ENCODE results near the gene FNIP2.

The FNIP2 gene

DNA sequence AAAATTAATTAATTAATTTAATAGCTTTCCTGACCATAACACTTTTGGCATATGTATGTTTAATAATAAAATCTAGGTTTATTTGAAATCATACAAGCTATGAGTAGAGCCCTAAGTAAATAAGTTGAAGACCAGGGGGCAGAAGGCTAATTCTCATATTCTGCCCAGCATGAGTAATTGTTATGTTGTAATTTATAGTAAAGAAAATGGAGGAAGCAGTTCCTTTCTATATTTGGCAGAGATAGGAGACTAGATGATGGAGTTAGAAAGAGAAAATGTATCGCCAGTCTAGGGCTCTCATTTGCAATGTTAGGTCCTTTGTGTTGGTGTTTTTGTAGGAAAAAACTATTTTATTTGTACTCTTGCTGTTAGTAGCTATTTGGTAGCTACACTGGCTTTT is 89.1 kb downstream of the FNIP2 start:
- H3K36me3 ChIP-seq (ENCODE audit: insufficient read depth, low read length) = no peaks in the 10 kb centered on the region; the same call in 1 of the 2 replicates
- H3K27ac ChIP-seq (ENCODE audit: low read depth, low read length) = peak overlapping the region; percentile 15; the same call in 1 of the 2 replicates
- no peak overlapping the region for H3K4me3 ChIP-seq (ENCODE audit: low read depth, low read length)
- H3K79me2 ChIP-seq (ENCODE audit: control insufficient read depth, insufficient read depth, low read length, unreplicated experiment) = no peaks in the 10 kb centered on the region
- H3K4me1 ChIP-seq (ENCODE audit: control insufficient read depth, insufficient read depth, low read length, unreplicated experiment) = peaks cover 26% of the 10 kb centered on the region
- no peaks in the 10 kb centered on the region for H3K27me3 ChIP-seq (ENCODE audit: insufficient read depth, low read length)
- H2AFZ ChIP-seq (ENCODE audit: low read length, unreplicated experiment) = no peak overlapping the region

DNA sequence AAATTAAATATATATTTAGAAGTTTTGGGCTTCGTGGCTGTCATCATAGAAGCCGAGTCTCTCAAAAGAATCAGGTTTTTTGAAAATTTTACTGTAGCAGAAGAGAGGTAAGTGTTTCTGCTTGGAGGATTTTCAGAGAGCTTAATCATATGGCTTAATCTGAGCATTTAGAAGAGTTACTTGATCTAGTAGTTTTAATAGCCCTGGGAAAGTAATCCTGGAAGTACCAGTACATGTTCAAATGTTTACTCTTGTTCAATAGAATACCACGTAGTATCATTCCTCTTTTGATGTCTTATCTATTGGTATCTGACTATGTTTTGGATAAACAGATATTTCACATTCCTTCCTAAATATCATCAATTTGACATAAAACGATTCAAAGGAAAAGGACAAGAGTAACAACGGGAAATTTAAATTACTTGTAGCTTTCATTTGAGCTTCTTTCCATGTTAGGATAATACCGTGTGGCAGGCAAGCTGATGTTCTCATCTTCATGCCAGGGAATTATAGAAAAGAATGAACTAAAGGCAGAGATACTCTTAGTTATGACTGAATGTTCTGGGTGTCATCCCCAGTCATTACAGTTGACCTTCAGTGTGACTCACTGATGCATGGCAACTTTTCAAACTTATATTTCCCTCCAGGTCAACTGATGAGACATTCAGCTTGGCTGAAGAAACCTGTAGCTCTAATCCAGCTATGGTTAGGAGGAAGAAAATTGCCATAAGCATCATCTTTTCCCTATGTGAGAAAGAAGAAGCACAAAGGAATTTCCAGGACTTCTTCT is 89.8 kb downstream of the FNIP2 start:
- H3K79me2 ChIP-seq (ENCODE audit: control insufficient read depth, insufficient read depth, low read length, unreplicated experiment) = no peaks in the 10 kb centered on the region
- peak overlapping the region; percentile 15; the same call in 1 of the 2 replicates for H3K27ac ChIP-seq (ENCODE audit: low read depth, low read length)
- no peaks in the 10 kb centered on the region for H3K27me3 ChIP-seq (ENCODE audit: insufficient read depth, low read length)
- H2AFZ ChIP-seq (ENCODE audit: low read length, unreplicated experiment) = no peak overlapping the region
- H3K4me1 ChIP-seq (ENCODE audit: control insufficient read depth, insufficient read depth, low read length, unreplicated experiment) = peaks cover 26% of the 10 kb centered on the region
- no peaks in the 10 kb centered on the region; the same call in 1 of the 2 replicates for H3K36me3 ChIP-seq (ENCODE audit: insufficient read depth, low read length)
- H3K4me3 ChIP-seq (ENCODE audit: low read depth, low read length) = no peak overlapping the region

DNA sequence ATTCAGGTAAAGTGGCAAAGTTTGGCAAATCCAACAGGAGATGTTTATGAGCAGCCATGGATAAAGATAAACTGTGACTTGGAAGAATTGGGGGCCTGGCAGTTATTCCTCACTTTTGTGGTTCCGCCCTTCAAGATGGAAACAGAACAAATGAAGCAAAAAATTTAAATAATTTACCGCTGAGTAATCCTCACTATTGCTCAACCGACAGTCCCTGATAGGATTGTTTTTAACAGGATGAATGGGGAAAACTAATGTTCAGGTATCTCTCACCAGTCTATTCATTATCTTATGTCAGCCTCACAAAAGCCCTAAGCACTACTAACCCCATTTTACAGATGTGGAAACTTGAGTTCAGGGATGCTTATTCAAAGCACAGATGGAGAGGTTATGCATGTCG is 90.8 kb downstream of the FNIP2 start:
- Histone ChIP-seq H2AFZ (ENCODE audit: low read length, unreplicated experiment) (no peak overlapping the region), H3K79me2 (ENCODE audit: control insufficient read depth, insufficient read depth, low read length, unreplicated experiment) (no peaks in the 10 kb centered on the region), H3K27me3 (ENCODE audit: insufficient read depth, low read length) (no peaks in the 10 kb centered on the region), H3K4me3 (ENCODE audit: low read depth, low read length) (no peak overlapping the region), H3K36me3 (ENCODE audit: insufficient read depth, low read length) (no peaks in the 10 kb centered on the region; the same call in 1 of the 2 replicates), H3K27ac (ENCODE audit: low read depth, low read length) (no peak overlapping the region), H3K4me1 (ENCODE audit: control insufficient read depth, insufficient read depth, low read length, unreplicated experiment) (peaks cover 26% of the 10 kb centered on the region)

DNA sequence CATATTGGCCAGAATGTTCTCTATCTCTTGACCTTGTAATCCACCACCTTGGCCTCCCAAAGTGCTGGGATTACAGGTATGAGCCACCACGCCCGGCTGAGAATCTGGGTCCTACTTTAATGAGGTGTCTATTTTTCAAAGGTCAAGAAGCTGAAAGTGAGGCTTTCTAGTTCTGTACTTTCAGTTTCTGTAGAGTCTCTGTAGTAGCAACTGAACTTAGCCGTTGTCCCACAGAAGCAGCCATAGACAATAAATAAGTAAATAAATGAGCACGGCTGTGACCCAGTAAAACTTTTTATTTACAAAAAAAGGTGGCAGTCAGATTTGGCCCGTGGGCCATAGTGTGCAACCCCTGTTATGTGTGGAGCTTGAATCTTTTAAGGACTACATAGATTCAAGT is 92.0 kb downstream of the FNIP2 start:
- Histone ChIP-seq H3K36me3 (ENCODE audit: insufficient read depth, low read length) (no peaks in the 10 kb centered on the region; the same call in 1 of the 2 replicates), H3K27ac (ENCODE audit: low read depth, low read length) (no peak overlapping the region), H3K4me1 (ENCODE audit: control insufficient read depth, insufficient read depth, low read length, unreplicated experiment) (peaks cover 26% of the 10 kb centered on the region), H3K27me3 (ENCODE audit: insufficient read depth, low read length) (no peaks in the 10 kb centered on the region), H2AFZ (ENCODE audit: low read length, unreplicated experiment) (no peak overlapping the region), H3K79me2 (ENCODE audit: control insufficient read depth, insufficient read depth, low read length, unreplicated experiment) (no peaks in the 10 kb centered on the region), H3K4me3 (ENCODE audit: low read depth, low read length) (no peak overlapping the region)

DNA sequence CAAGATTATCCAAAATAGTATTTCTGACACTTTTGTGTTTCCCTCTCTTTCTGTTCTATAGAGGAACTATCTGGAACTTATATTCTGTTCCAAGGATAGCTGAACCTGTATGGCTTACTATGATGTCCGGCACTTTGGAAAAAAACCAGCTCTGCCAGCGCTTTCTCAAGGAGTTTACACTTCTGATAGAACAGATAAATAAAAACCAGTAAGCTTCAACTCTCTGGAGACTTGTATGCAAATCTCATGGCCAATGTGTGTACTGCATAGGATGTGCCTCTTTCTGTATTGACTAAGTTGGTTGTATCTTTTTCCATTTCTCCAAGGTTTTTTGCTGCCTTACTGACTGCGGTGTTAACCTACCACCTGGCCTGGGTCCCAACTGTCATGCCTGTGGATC is 92.5 kb downstream of the FNIP2 start:
- Histone ChIP-seq H3K27ac (ENCODE audit: low read depth, low read length) (no peak overlapping the region), H3K4me1 (ENCODE audit: control insufficient read depth, insufficient read depth, low read length, unreplicated experiment) (peaks cover 26% of the 10 kb centered on the region), H3K79me2 (ENCODE audit: control insufficient read depth, insufficient read depth, low read length, unreplicated experiment) (no peaks in the 10 kb centered on the region), H3K4me3 (ENCODE audit: low read depth, low read length) (no peak overlapping the region), H3K36me3 (ENCODE audit: insufficient read depth, low read length) (no peaks in the 10 kb centered on the region; the same call in 1 of the 2 replicates), H3K27me3 (ENCODE audit: insufficient read depth, low read length) (no peaks in the 10 kb centered on the region), H2AFZ (ENCODE audit: low read length, unreplicated experiment) (no peak overlapping the region)

DNA sequence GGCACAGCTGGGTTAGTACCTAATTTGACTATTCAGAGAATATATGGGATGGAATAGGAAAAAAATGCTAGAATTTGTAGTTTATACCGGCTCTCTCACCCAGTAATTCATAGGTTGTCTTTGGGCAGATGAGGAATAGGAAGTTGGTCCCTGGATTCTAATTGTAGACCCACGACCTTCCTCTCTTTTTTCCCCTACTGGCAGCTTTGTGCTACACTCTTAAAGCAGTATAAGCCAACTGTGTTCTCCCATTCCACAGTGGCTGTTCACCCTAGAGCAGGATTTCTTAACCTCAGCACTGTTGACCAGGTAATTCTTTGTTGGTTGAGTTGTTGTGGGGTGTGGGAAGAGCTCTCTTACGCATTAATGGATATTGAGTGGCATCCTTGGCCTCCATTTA is 92.9 kb downstream of the FNIP2 start:
- no peaks in the 10 kb centered on the region for H3K27me3 ChIP-seq (ENCODE audit: insufficient read depth, low read length)
- H2AFZ ChIP-seq (ENCODE audit: low read length, unreplicated experiment) = no peak overlapping the region
- H3K79me2 ChIP-seq (ENCODE audit: control insufficient read depth, insufficient read depth, low read length, unreplicated experiment) = no peaks in the 10 kb centered on the region
- H3K27ac ChIP-seq (ENCODE audit: low read depth, low read length) = no peak overlapping the region
- no peaks in the 10 kb centered on the region; the same call in 1 of the 2 replicates for H3K36me3 ChIP-seq (ENCODE audit: insufficient read depth, low read length)
- peaks cover 26% of the 10 kb centered on the region for H3K4me1 ChIP-seq (ENCODE audit: control insufficient read depth, insufficient read depth, low read length, unreplicated experiment)
- H3K4me3 ChIP-seq (ENCODE audit: low read depth, low read length) = no peak overlapping the region

DNA sequence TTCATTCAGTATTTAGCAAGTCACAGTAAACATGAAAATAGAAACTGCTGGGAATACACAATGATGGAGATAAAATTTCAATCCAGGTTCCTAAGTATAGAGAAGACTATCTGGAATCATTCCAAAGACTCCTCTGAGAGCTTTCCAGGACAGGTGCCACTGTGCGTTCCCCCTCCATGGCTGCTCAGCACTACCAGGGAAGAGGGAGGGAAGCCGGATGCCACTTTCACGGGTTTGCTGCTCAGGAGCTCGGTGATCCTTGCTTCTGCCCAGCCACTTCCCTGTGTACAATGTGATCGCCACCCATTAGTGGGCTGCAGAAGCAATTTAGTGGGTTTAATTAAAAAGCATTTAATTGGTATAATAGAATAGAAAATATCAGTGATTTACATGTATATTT is 94.5 kb downstream of the FNIP2 start:
- Histone ChIP-seq H3K79me2 (ENCODE audit: control insufficient read depth, insufficient read depth, low read length, unreplicated experiment) (no peaks in the 10 kb centered on the region), H3K27ac (ENCODE audit: low read depth, low read length) (no peak overlapping the region), H2AFZ (ENCODE audit: low read length, unreplicated experiment) (no peak overlapping the region), H3K36me3 (ENCODE audit: insufficient read depth, low read length) (no peaks in the 10 kb centered on the region; the same call in 1 of the 2 replicates), H3K27me3 (ENCODE audit: insufficient read depth, low read length) (no peaks in the 10 kb centered on the region), H3K4me1 (ENCODE audit: control insufficient read depth, insufficient read depth, low read length, unreplicated experiment) (peaks cover 16% of the 10 kb centered on the region), H3K4me3 (ENCODE audit: low read depth, low read length) (no peak overlapping the region)

DNA sequence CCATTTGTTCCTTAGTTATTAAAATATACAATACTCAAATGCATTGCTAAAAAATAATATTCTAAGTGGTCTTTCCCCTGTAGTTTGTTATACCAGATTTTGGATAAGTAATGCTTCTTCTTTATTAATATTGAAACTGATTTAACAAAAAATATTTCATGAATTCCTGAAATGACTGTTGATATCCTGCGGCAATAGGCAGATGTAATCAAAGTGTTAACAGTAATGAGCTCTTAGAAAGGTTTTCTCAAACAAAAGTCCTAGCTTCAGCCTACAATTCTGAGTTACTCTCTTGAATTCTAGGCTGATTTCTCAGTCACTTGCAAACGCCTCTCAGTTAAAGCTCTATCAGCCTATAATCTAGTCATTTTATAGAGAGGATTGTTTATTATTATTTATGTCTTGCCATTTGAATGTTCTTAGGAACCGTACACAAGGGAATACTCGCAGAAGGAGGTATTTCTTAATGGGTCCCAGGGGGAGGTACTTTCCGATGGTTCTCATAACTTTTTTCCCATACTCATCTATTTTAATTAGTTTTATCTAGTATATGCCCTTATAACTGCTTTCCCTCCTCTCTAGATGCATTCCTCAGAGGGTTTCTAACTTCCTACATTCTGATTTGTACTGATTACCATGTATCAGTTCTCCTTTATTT is 96.8 kb downstream of the FNIP2 start:
- no peaks in the 10 kb centered on the region for H3K36me3 ChIP-seq (ENCODE audit: insufficient read depth, low read length)
- H2AFZ ChIP-seq (ENCODE audit: low read length, unreplicated experiment) = no peak overlapping the region

DNA sequence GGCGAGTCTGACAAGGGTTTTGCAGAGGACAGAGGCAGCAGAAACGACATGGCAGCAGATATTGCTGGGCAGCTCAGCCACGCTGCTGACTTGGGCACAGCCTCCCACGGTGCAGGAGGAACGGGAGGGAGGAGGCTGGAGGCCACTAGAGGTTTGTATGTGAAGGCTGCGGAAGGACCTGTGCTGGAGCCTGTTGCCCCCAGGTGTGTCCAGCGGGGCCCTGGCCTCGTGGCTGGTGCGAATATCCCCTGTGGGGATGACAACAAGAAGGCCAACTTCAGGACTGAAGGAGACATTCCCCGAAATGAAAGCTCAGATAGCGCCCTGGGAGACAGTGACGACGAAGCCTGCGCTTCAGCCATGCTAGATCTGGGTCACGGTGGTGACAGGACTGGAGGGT is 100.2 kb downstream of the FNIP2 start:
- Histone ChIP-seq H2AFZ (ENCODE audit: low read length, unreplicated experiment) (no peak overlapping the region), H3K36me3 (ENCODE audit: insufficient read depth, low read length) (no peaks in the 10 kb centered on the region), H3K4me1 (ENCODE audit: control insufficient read depth, insufficient read depth, low read length, unreplicated experiment) (peaks cover 17% of the 10 kb centered on the region), H3K79me2 (ENCODE audit: control insufficient read depth, insufficient read depth, low read length, unreplicated experiment) (no peaks in the 10 kb centered on the region), H3K4me3 (ENCODE audit: low read depth, low read length) (no peak overlapping the region), H3K27ac (ENCODE audit: low read depth, low read length) (no peak overlapping the region), H3K27me3 (ENCODE audit: insufficient read depth, low read length) (no peaks in the 10 kb centered on the region)

More for the DNA sequence above, 96.8 kb downstream of the FNIP2 start:
- H3K27me3 ChIP-seq (ENCODE audit: insufficient read depth, low read length) = no peaks in the 10 kb centered on the region
- H3K4me1 ChIP-seq (ENCODE audit: control insufficient read depth, insufficient read depth, low read length, unreplicated experiment) = no peaks in the 10 kb centered on the region
- H3K4me3 ChIP-seq (ENCODE audit: low read depth, low read length) = no peak overlapping the region
- H3K79me2 ChIP-seq (ENCODE audit: control insufficient read depth, insufficient read depth, low read length, unreplicated experiment) = no peaks in the 10 kb centered on the region
- H3K27ac ChIP-seq (ENCODE audit: low read depth, low read length) = no peak overlapping the region

DNA sequence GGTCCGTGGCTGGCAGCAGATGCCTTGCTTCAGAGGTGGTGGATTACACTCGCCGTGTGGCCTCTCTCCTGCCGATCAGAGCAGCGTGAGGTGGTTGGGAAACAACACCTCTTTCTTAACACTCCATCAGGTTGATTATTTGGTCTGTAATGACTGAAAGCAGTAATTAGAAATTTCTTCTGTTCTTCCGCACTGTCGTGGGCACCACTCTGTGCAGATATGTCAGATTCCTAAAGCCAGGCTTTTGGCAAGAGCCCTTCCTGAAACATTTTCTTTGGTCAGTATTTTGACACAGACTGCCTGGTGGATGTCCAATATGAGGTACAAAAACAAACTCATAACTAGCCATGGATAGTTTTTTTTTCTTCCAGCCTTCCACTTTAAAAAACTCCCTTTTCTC is 100.9 kb downstream of the FNIP2 start:
- Histone ChIP-seq H3K4me3 (ENCODE audit: low read depth, low read length) (no peak overlapping the region), H3K27ac (ENCODE audit: low read depth, low read length) (no peak overlapping the region), H3K79me2 (ENCODE audit: control insufficient read depth, insufficient read depth, low read length, unreplicated experiment) (no peaks in the 10 kb centered on the region), H2AFZ (ENCODE audit: low read length, unreplicated experiment) (no peak overlapping the region), H3K36me3 (ENCODE audit: insufficient read depth, low read length) (no peaks in the 10 kb centered on the region), H3K27me3 (ENCODE audit: insufficient read depth, low read length) (no peaks in the 10 kb centered on the region), H3K4me1 (ENCODE audit: control insufficient read depth, insufficient read depth, low read length, unreplicated experiment) (peaks cover 21% of the 10 kb centered on the region)

DNA sequence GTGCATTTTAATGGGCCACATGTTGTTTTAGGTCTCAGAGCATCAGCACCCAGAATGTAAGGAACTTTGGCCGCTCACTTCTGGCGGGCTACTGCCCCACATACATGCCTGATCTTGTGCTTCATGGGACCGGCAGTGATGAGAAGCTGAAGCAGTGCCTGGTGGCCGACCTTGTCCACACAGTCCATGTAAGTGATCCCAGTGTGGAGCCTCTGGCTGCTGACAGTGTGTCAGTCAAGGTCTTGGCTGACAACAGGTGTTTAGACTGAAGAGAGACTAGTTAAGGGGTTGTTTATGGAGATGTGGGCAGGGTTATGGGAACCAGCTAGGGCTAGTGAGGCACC is 101.4 kb downstream of the FNIP2 start:
- Histone ChIP-seq H3K27me3 (ENCODE audit: insufficient read depth, low read length) (no peaks in the 10 kb centered on the region), H3K4me3 (ENCODE audit: low read depth, low read length) (no peak overlapping the region), H3K27ac (ENCODE audit: low read depth, low read length) (no peak overlapping the region), H2AFZ (ENCODE audit: low read length, unreplicated experiment) (no peak overlapping the region), H3K79me2 (ENCODE audit: control insufficient read depth, insufficient read depth, low read length, unreplicated experiment) (no peaks in the 10 kb centered on the region), H3K4me1 (ENCODE audit: control insufficient read depth, insufficient read depth, low read length, unreplicated experiment) (peaks cover 21% of the 10 kb centered on the region), H3K36me3 (ENCODE audit: insufficient read depth, low read length) (no peaks in the 10 kb centered on the region)
